ENCODE data around the gene CPVL. TPM values are rescaled to one million over a fixed set of nuclear protein-coding genes. Genes with fewer than 3 reads are reported as not detected.

Gene CPVL
- total RNA-seq, 1 experiment from 2014 or later: 1.1 TPM

GRCh38 chr7:29119538-29119937, 26.8 kb downstream of the CPVL start:
- peaks cover 19% of the 10 kb centered on the region; the same call in 1 of the 2 replicates for H3K27me3 ChIP-seq (ENCODE audit: control insufficient read depth, insufficient read depth, low read length)
- BruUV-seq (replicated peaks): no TSS peak
- in situ Hi-C loops (cut with HindIII; ENCODE audit: low pct_unique_long_range_greater_than_20kb, low sequenced_read_pairs): no loop called here
- no peak for TF ChIP-seq TCF7L2 (IDR thresholded peaks at IDR 0.05; ENCODE audit: low read depth, low read length)
- no peak for TF ChIP-seq CTCF (IDR thresholded peaks at IDR 0.05)
- TF ChIP-seq POLR2AphosphoS5 (IDR thresholded peaks at IDR 0.05; ENCODE audit: low read depth, low read length): no peak
- TF ChIP-seq REST (IDR thresholded peaks at IDR 0.05; ENCODE audit: insufficient read depth in 1 of 2, low read depth in 2 of 2, low read length in 1 of 2): no peak
- TF ChIP-seq SIN3A (IDR thresholded peaks at IDR 0.05; ENCODE audit: borderline replicate concordance, insufficient read depth, low read depth, low read length): no peak
- CTCF ChIA-PET: no interaction called here
- DNase-seq (ENCODE audit: low read depth, low spot score) (no peak), ATAC-seq (no peak)
- H3K9me3 ChIP-seq (ENCODE audit: control insufficient read depth, insufficient read depth, low read depth, low read length): no peaks in the 10 kb centered on the region
- no peak overlapping the region for H3K4me3 ChIP-seq (ENCODE audit: low read depth in 2 of 2, low read length in 2 of 2)
- no peaks in the 10 kb centered on the region for H3K4me1 ChIP-seq (ENCODE audit: control insufficient read depth, insufficient read depth, low read length)
- intact Hi-C loops (cut with micrococcal nuclease; ENCODE audit: unreplicated experiment): no loop called here
- no peak overlapping the region for H3K27ac ChIP-seq (ENCODE audit: low read length)
- H3K36me3 ChIP-seq (ENCODE audit: control insufficient read depth, insufficient read depth, low read length): no peaks in the 10 kb centered on the region
- POLR2A ChIA-PET: no interaction called here

DNA sequence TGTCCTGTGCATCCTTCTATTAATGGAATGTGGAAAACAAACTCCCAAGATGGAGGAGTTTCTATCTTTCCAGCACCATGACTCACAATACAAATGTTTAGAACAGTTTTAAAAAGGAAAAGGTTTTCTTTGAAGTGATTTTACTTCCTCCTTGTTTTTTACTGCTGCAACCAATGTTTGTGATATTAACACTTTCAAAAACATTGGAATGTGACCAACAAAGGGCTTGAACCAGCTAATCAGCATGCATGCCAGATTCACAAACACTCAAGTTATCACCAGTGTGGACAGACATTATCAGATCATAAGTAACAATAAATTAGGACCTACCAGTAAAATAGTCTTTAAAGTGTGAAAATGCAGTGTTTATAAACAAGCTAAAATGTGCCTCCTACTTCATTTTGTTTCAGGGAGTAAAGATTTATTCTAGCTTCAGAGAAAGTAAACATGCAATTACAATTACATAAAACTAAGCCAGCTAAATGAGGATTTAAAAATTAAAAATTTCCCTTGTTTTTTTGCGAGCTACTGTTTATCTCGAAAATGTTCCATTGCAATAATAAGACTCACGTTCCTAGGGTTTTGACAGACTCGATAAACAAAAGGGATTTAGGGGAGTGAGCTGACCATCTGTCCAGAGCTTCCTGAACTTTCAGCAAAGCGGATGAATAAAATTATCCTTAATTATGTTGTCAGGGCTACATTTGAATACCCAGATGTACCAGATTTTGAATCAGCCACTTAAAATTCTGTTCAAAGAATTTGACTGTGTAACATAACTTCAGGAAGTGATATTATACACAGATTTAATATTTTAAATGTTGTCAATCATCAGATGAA, 29.8 kb downstream of the CPVL start:
- DNase-seq (ENCODE audit: low read depth, low spot score) (no peak), ATAC-seq (no peak)
- no peak overlapping the region for H3K4me3 ChIP-seq (ENCODE audit: low read depth in 2 of 2, low read length in 2 of 2)
- H3K9me3 ChIP-seq (ENCODE audit: control insufficient read depth, insufficient read depth, low read depth, low read length): no peaks in the 10 kb centered on the region
- in situ Hi-C loops (cut with HindIII; ENCODE audit: low pct_unique_long_range_greater_than_20kb, low sequenced_read_pairs) (no loop called here), intact Hi-C loops (cut with micrococcal nuclease; ENCODE audit: unreplicated experiment) (no loop called here)
- ChIA-PET CTCF (interaction anchor here (0.6 to 1.0 kb wide), 2 partner anchors 10 to 167 kb away, joined by 3 to 9 read pairs; no protein-coding TSS in a partner anchor), POLR2A (no interaction called here)
- H3K27me3 ChIP-seq (ENCODE audit: control insufficient read depth, insufficient read depth, low read length): peaks cover 22% of the 10 kb centered on the region
- no TSS peak for BruUV-seq (replicated peaks)
- H3K4me1 ChIP-seq (ENCODE audit: control insufficient read depth, insufficient read depth, low read length): no peaks in the 10 kb centered on the region
- TF ChIP-seq TCF7L2 (IDR thresholded peaks at IDR 0.05; ENCODE audit: low read depth, low read length) (no peak), POLR2AphosphoS5 (IDR thresholded peaks at IDR 0.05; ENCODE audit: low read depth, low read length) (no peak), REST (IDR thresholded peaks at IDR 0.05; ENCODE audit: insufficient read depth in 1 of 2, low read depth in 2 of 2, low read length in 1 of 2) (no peak), SIN3A (IDR thresholded peaks at IDR 0.05; ENCODE audit: borderline replicate concordance, insufficient read depth, low read depth, low read length) (no peak), CTCF (IDR thresholded peaks at IDR 0.05) (no peak)
- H3K36me3 ChIP-seq (ENCODE audit: control insufficient read depth, insufficient read depth, low read length): no peaks in the 10 kb centered on the region
- no peak overlapping the region for H3K27ac ChIP-seq (ENCODE audit: low read length)

Data from Panc1 (cell line).